Caco-2 (cell line): ENCODE measurements around the gene CREB5. TPM values are rescaled to one million over a fixed set of nuclear protein-coding genes. Genes with fewer than 3 reads are reported as not detected.

Experiments used
- BruUV-seq: library from RNA; stranded (reverse); fragments of 400-500 nt; replicated peaks from 2 replicates; lab custom pipeline; 2021; lab: Mats Ljungman, UMichigan
- CTCF ChIA-PET: fragments of 300-600 bp; sonication (Branson Sonifier 250); formaldehyde crosslinking; loops from one replicate; lab custom pipeline; 2022; ENCODE audit warnings: antibody characterized with exemption; lab: Charles Lee
- POLR2A ChIA-PET: fragments of 300-600 bp; sonication (Branson Sonifier 250); formaldehyde crosslinking; loops from one replicate; lab custom pipeline; 2022; ENCODE audit warnings: antibody characterized with exemption; lab: Charles Lee
- DNase-seq, 2 experiments: peaks; one replicate each; pipeline versions ENCODE4 v3.0.0 to v3.0.0-alpha.2; 2020 to 2022
- H3K27me3 ChIP-seq: replicated peaks from 2 replicates; pipeline ENCODE4 v1.6.0; 2011; ENCODE audit warnings: low read length; ENCODE audit not compliant: control insufficient read depth, insufficient read depth
- H3K36me3 ChIP-seq: 2 replicates; pipeline ENCODE4 v1.5.1; 2011; ENCODE audit warnings: low read length; ENCODE audit not compliant: control insufficient read depth, insufficient read depth
- H3K4me1 ChIP-seq: fragments of 250-450 bp; sonication (Bioruptor Pico); 2 replicates; pipeline ENCODE4 v1.5.1; 2020; ENCODE audit warnings: mild to moderate bottlenecking
- H3K4me3 ChIP-seq: 2 replicates; pipeline ENCODE4 v1.5.1; 2011; ENCODE audit warnings: low read depth, mild to moderate bottlenecking, control low read depth, low read length
- H3K9me3 ChIP-seq: fragments of 250-450 bp; sonication (Bioruptor Pico); 2 replicates; pipeline ENCODE4 v1.5.1; 2020; ENCODE audit warnings: mild to moderate bottlenecking, moderate library complexity
- H3K27ac Mint-ChIP-seq: one replicate; pipeline ENCODE4 v1.8.0; 2022; ENCODE audit warnings: mixed read lengths; ENCODE audit not compliant: unreplicated experiment
- H3K27me3 Mint-ChIP-seq: one replicate; pipeline ENCODE4 v1.8.0; 2022; ENCODE audit warnings: mixed read lengths; ENCODE audit not compliant: insufficient read depth, unreplicated experiment
- H3K36me3 Mint-ChIP-seq: one replicate; pipeline ENCODE4 v1.8.0; 2022; ENCODE audit warnings: mild to moderate bottlenecking, mixed read lengths; ENCODE audit not compliant: insufficient read depth, unreplicated experiment
- H3K4me1 Mint-ChIP-seq: one replicate; pipeline ENCODE4 v1.8.0; 2022; ENCODE audit warnings: low read depth, mixed read lengths; ENCODE audit not compliant: unreplicated experiment
- H3K4me3 Mint-ChIP-seq: one replicate; pipeline ENCODE4 v1.8.0; 2022; ENCODE audit warnings: mild to moderate bottlenecking, moderate library complexity, mixed read lengths; ENCODE audit not compliant: unreplicated experiment
- H3K9me3 Mint-ChIP-seq: one replicate; pipeline ENCODE4 v1.8.0; 2022; ENCODE audit warnings: mixed read lengths; ENCODE audit not compliant: unreplicated experiment
- intact Hi-C: fragments of 100-400 bp; cut with micrococcal nuclease; formaldehyde crosslinking; loops from one replicate; pipeline ENCODE4 v1.10.0; 2022; ENCODE audit not compliant: unreplicated experiment
- total RNA-seq: library from RNA; stranded (reverse); gene quantifications from 2 replicates; pipeline ENCODE4 v1.2.3, GENCODE V29; 2022
- TF ChIP-seq, protein P1 (sequence below), 2 experiments: fragments of 200-600 bp in 1 of 2; IDR thresholded peaks; 1 replicate in 1 of 2; 2 replicates in 1 of 2; pipeline versions ENCODE4 v1.5.1 to v1.8.0; 2011 to 2022; ENCODE audit warnings: antibody characterized with exemption in 1 of 2, control low read depth in 1 of 2, inconsistent platforms in 1 of 2, low read depth in 1 of 2, low read length in 1 of 2, mild to moderate bottlenecking in 1 of 2, moderate library complexity in 1 of 2; ENCODE audit not compliant: insufficient read depth in 1 of 2, severe bottlenecking in 1 of 2, unreplicated experiment in 1 of 2

The CREB5 gene
- total RNA-seq, 1 experiment from 2014 or later: 9.1 TPM

DNA sequence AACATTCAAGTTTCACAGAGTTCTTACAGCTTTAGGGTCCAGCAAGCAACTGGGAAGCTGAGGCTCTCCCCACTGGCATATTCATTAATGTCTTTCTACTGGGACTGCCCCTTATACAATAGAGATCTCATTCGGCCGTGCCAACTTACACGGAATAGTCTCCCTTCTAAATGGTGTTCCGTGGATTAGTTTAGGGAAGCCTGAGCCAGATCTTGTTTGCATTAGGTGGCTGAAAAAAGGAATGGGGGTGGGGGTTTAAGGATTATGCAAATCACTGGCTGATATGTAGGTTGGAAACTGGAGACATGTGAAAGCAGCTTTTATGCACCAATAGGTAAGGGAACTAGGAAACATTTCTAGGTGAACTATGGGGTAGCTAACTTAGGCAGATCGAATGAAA is 327.5 kb downstream of the CREB5 start:
- POLR2A ChIA-PET: no interaction called here
- no TSS peak for BruUV-seq
- Histone ChIP-seq H3K9me3 (no peaks in the 10 kb centered on the region; the same call in 1 of the 2 replicates), H3K4me3 (no peak overlapping the region), H3K36me3 (no peaks in the 10 kb centered on the region), H3K4me1 (no peaks in the 10 kb centered on the region), H3K27me3 (no peaks in the 10 kb centered on the region)
- Mint-ChIP-seq H3K4me1 (no peaks in the 10 kb centered on the region), H3K4me3 (no peak overlapping the region), H3K27me3 (no peaks in the 10 kb centered on the region), H3K36me3 (no peaks in the 10 kb centered on the region), H3K27ac (no peak overlapping the region), H3K9me3 (no peaks in the 10 kb centered on the region)
- intact Hi-C loops: no loop called here
- CTCF ChIA-PET: no interaction called here
- DNase-seq: no peak
- TF ChIP-seq, protein P1, sequence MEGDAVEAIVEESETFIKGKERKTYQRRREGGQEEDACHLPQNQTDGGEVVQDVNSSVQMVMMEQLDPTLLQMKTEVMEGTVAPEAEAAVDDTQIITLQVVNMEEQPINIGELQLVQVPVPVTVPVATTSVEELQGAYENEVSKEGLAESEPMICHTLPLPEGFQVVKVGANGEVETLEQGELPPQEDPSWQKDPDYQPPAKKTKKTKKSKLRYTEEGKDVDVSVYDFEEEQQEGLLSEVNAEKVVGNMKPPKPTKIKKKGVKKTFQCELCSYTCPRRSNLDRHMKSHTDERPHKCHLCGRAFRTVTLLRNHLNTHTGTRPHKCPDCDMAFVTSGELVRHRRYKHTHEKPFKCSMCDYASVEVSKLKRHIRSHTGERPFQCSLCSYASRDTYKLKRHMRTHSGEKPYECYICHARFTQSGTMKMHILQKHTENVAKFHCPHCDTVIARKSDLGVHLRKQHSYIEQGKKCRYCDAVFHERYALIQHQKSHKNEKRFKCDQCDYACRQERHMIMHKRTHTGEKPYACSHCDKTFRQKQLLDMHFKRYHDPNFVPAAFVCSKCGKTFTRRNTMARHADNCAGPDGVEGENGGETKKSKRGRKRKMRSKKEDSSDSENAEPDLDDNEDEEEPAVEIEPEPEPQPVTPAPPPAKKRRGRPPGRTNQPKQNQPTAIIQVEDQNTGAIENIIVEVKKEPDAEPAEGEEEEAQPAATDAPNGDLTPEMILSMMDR (IDR thresholded peaks at IDR 0.05; ENCODE audit: insufficient read depth in 1 of 2, low read depth in 1 of 2, low read length in 1 of 2, severe bottlenecking in 1 of 2, unreplicated experiment in 1 of 2): no peak

DNA sequence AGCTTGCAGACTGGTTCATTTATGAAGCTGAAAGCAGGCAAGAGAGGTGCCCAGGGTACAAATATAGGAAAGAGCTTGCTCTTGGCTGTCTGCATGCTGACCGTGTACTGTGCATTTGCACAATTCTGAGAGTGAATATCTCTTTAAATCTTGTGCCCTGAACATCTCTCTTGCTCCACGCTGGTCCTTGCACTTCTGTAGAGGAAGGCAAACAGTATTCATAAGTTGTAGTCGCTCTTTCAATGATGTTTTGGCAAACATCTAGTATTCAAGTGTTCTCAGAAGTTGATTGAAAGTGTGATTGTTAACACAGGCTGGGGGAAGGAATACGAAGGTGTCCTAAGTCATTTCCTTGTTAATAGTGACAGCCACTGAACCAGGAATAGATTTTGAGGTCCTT is 332.6 kb downstream of the CREB5 start:
- ChIA-PET CTCF (no interaction called here), POLR2A (no interaction called here)
- Mint-ChIP-seq H3K27me3 (no peaks in the 10 kb centered on the region), H3K36me3 (no peaks in the 10 kb centered on the region), H3K27ac (no peak overlapping the region), H3K9me3 (no peaks in the 10 kb centered on the region), H3K4me3 (no peak overlapping the region), H3K4me1 (no peaks in the 10 kb centered on the region)
- no peaks in the 10 kb centered on the region for H3K36me3 ChIP-seq
- H3K4me1 ChIP-seq: no peaks in the 10 kb centered on the region
- no peak overlapping the region for H3K4me3 ChIP-seq
- no peaks in the 10 kb centered on the region; the same call in 1 of the 2 replicates for H3K27me3 ChIP-seq
- intact Hi-C loops: no loop called here
- no peaks in the 10 kb centered on the region for H3K9me3 ChIP-seq
- no TSS peak for BruUV-seq
- DNase-seq: no peak
- TF ChIP-seq, protein P1 (IDR thresholded peaks at IDR 0.05; ENCODE audit: insufficient read depth in 1 of 2, low read depth in 1 of 2, low read length in 1 of 2, severe bottlenecking in 1 of 2, unreplicated experiment in 1 of 2): no peak

DNA sequence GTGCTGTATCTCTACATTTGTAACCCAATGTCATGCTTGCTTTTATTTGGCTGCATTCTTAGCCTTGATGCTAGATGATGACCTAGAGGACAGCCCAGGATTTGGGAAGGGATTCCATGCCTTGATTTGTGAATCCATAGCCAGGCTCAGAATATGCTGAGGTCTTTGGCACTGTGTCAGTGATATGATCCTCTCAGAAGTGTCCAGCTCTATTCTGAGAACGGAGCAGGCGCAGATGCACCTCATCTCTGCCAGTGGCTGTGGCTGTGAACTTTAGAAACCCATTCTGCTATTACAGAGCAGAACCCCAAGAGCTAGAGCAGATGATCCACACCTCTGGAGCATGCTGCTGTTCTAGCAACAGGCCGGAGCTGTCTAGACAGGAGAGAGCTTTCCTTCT is 333.0 kb downstream of the CREB5 start:
- no peak overlapping the region for H3K4me3 Mint-ChIP-seq
- H3K9me3 Mint-ChIP-seq: no peaks in the 10 kb centered on the region
- intact Hi-C loops: no loop called here
- Histone ChIP-seq H3K36me3 (no peaks in the 10 kb centered on the region), H3K4me1 (no peaks in the 10 kb centered on the region), H3K4me3 (no peak overlapping the region), H3K27me3 (no peaks in the 10 kb centered on the region; the same call in 1 of the 2 replicates), H3K9me3 (no peaks in the 10 kb centered on the region)
- BruUV-seq: no TSS peak
- H3K4me1 Mint-ChIP-seq: no peaks in the 10 kb centered on the region
- TF ChIP-seq, protein P1 (IDR thresholded peaks at IDR 0.05; ENCODE audit: insufficient read depth in 1 of 2, low read depth in 1 of 2, low read length in 1 of 2, severe bottlenecking in 1 of 2, unreplicated experiment in 1 of 2): no peak
- no peaks in the 10 kb centered on the region for H3K36me3 Mint-ChIP-seq
- ChIA-PET POLR2A (no interaction called here), CTCF (interaction anchor here (0.6 kb wide), 1 partner anchor 356 kb away, joined by 3 read pairs; no protein-coding TSS in a partner anchor)
- H3K27me3 Mint-ChIP-seq: no peaks in the 10 kb centered on the region
- DNase-seq: no peak
- no peak overlapping the region for H3K27ac Mint-ChIP-seq
